Testis (tissue), 3 donors: Measurements from ENCODE around the gene PUM2. TPM values are rescaled to one million over a fixed set of nuclear protein-coding genes. Genes with fewer than 3 reads are reported as not detected.
A peak's percentile ranks its signal among the peaks of the same experiment; 100 is the strongest.

ENCODE experiments used
- DNase-seq: peaks from one replicate; pipeline ENCODE4 v3.0.0-alpha.2; 2019
- H3K27ac ChIP-seq, 2 donors: fragments of 200-600 bp; sonication (generic); one replicate each; pipeline ENCODE4 v1.5.1; 2019
- H3K27me3 ChIP-seq: fragments of 200-600 bp; sonication (generic); one replicate; pipeline ENCODE4 v1.5.1; 2019
- H3K36me3 ChIP-seq: fragments of 200-600 bp; sonication (generic); one replicate; pipeline ENCODE4 v1.5.1; 2017; ENCODE audit warnings: low read depth; ENCODE audit errors: missing control alignments
- H3K4me1 ChIP-seq: fragments of 200-600 bp; sonication (generic); one replicate; pipeline ENCODE4 v1.5.1; 2019
- H3K4me3 ChIP-seq, 2 donors: fragments of 200-600 bp; sonication (generic); one replicate each; pipeline ENCODE4 v1.5.1; 2017 to 2019
- H3K9me3 ChIP-seq: fragments of 200-600 bp; sonication (generic); one replicate; pipeline ENCODE4 v1.5.1; 2017
- POLR2A ChIP-seq: fragments of 450-650 bp; IDR thresholded peaks from one replicate; pipeline ENCODE4 v1.6.1; 2017; ENCODE audit warnings: antibody characterized with exemption, mild to moderate bottlenecking, moderate library complexity
- WGBS, 2 donors: methylation state at CpG; one replicate each; pipeline ENCODE4 v1.1.5; 2018; 5-methylcytosine and 5-hydroxymethylcytosine counted together
- intact Hi-C: fragments of 100-400 bp; cut with DNase I; formaldehyde crosslinking; loops from one replicate; pipeline ENCODE4 v1.15.1; 2023; ENCODE audit warnings: low total_unique reads
- polyA plus RNA-seq: library from polyadenylated mRNA; stranded (reverse); fragments of 350-450 nt; fragmentation: Illumina TruSeq; extraction: RNeasy Lipid Tissue Mini Kit (QIAGEN cat#74804); gene quantifications from one replicate; pipeline ENCODE4 v1.2.3, GENCODE V29; 2014; ENCODE audit warnings: low read depth, low replicate concordance; ENCODE audit not compliant: insufficient read depth
- total RNA-seq, 2 donors: library from RNA; depleted of rRNA; stranded (reverse); fragments of >200 nt; gene quantifications; one replicate each; pipeline ENCODE4 v1.2.3, GENCODE V29; 2016
- TF ChIP-seq, protein P1 (sequence below), 3 experiments: fragments of 450-650 bp in 2 of 3; fragments of 200-600 bp in 1 of 3; sonication (generic) in 1 of 3; IDR thresholded peaks; one replicate each; pipeline ENCODE4 v1.5.1; 2016 to 2019; ENCODE audit warnings: antibody characterized with exemption in 3 of 3, mild to moderate bottlenecking in 2 of 3, moderate library complexity in 1 of 3

PUM2 gene
- total and polyA plus RNA-seq, 3 donors from 2014 or later = 50.5 to 92.5 (median 78.0) TPM

- Histone ChIP-seq H3K27me3 (no peaks in the 10 kb centered on the region), H3K4me3 (no peak overlapping the region), H3K9me3 (no peaks in the 10 kb centered on the region), H3K27ac (no peak overlapping the region), H3K36me3 (no peaks in the 10 kb centered on the region), H3K4me1 (peaks cover 28% of the 10 kb centered on the region)
- intact Hi-C loops = no loop called here
- no peak for TF ChIP-seq POLR2A
- TF ChIP-seq, protein P1, sequence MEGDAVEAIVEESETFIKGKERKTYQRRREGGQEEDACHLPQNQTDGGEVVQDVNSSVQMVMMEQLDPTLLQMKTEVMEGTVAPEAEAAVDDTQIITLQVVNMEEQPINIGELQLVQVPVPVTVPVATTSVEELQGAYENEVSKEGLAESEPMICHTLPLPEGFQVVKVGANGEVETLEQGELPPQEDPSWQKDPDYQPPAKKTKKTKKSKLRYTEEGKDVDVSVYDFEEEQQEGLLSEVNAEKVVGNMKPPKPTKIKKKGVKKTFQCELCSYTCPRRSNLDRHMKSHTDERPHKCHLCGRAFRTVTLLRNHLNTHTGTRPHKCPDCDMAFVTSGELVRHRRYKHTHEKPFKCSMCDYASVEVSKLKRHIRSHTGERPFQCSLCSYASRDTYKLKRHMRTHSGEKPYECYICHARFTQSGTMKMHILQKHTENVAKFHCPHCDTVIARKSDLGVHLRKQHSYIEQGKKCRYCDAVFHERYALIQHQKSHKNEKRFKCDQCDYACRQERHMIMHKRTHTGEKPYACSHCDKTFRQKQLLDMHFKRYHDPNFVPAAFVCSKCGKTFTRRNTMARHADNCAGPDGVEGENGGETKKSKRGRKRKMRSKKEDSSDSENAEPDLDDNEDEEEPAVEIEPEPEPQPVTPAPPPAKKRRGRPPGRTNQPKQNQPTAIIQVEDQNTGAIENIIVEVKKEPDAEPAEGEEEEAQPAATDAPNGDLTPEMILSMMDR (IDR thresholded peaks at IDR 0.05) = no peak
- WGBS, 2 donors = 78 to 81% methylated on average over 9 of the region's 9 CpGs
- DNase-seq = no peak
Measured at GRCh38 chr2:20353241-20353992, 2.8 kb upstream of the PUM2 start.

- Histone ChIP-seq H3K27me3 (no peaks in the 10 kb centered on the region), H3K9me3 (no peaks in the 10 kb centered on the region), H3K4me3 (no peak overlapping the region), H3K27ac (peak overlapping the region in 1 of 2 donors; percentile 29), H3K4me1 (peaks cover 30% of the 10 kb centered on the region), H3K36me3 (no peaks in the 10 kb centered on the region)
- TF ChIP-seq, protein P1 (IDR thresholded peaks at IDR 0.05) = no peak
- TF ChIP-seq POLR2A = no peak
- no peak for DNase-seq
- intact Hi-C loops = no loop called here
- WGBS, 2 donors = 53 to 64% methylated on average over 5 of the region's 5 CpGs
Measured at GRCh38 chr2:20352581-20353216, 2.1 kb upstream of the PUM2 start.

DNA sequence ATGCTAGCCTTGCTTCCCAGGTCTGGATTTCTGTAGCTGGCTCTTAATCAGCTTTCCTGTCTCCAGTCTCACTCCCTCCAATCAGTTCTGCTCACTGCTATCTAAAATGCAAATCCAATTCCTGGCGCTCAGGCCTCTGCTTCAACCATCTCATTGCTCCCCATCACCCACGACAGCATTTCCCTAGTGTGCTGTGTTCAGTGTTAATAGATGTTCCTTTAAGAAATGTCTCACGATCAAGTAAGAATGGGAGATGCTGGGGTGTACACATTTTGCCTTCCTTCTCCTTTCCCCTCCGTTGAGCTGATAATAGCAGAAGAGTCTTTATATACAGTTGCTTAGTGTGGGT is 1.6 kb upstream of the PUM2 start:
- H3K4me1 ChIP-seq = peaks cover 35% of the 10 kb centered on the region
- no peaks in the 10 kb centered on the region for H3K36me3 ChIP-seq
- 40 to 67% methylated on average over 4 of the region's 4 CpGs for WGBS, 2 donors
- H3K27me3 ChIP-seq = no peaks in the 10 kb centered on the region
- H3K4me3 ChIP-seq = no peak overlapping the region
- no peak for DNase-seq
- TF ChIP-seq, protein P1 (IDR thresholded peaks at IDR 0.05) = no peak
- no peak for TF ChIP-seq POLR2A
- peak overlapping the region; percentile 29 to 99 for H3K27ac ChIP-seq
- no peaks in the 10 kb centered on the region for H3K9me3 ChIP-seq
- intact Hi-C loops = no loop called here

DNA sequence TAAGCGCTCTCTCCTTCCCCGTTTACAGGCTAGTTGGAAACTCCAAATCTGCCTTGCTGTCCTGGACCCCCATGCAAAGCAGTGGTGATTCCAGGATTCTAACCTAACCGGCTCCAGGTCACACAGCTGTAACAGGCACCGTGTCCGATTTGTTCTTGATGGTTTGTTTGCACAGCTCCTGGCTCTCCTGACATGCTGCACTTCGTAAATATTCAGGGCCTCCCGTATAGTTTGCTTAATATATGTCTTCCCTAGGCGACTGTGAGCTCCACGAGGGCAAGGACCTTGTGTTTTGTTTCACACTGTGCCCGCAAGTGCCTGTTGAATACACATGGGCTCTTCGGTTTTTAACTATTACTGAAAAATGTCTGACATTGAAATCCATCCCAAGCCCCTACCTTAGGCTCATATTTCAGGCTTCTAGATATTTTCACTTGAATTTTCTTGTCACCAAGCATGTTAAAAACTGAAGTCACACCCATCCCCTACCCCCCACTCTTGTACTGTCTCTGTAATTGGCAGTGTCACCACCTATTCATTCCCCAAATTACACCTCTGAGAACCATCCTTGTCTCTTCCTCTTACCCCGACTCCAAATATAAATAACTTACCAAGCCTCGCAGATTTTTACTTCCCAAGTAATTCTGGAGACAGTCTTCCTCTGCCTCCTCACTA is 1.0 kb upstream of the PUM2 start:
- TF ChIP-seq, protein P1 (IDR thresholded peaks at IDR 0.05) = no peak
- TF ChIP-seq POLR2A = no peak
- DNase-seq = no peak
- 15 to 19% methylated on average over 13 of the region's 13 CpGs for WGBS, 2 donors
- H3K4me1 ChIP-seq = peaks cover 40% of the 10 kb centered on the region
- H3K4me3 ChIP-seq = peak overlapping the region; percentile 99 to 100
- H3K9me3 ChIP-seq = no peaks in the 10 kb centered on the region
- intact Hi-C loops = no loop called here
- no peaks in the 10 kb centered on the region for H3K36me3 ChIP-seq
- peak overlapping the region; percentile 94 to 99 for H3K27ac ChIP-seq
- H3K27me3 ChIP-seq = no peaks in the 10 kb centered on the region
